MCF 10A (cell line): ENCODE results near the gene CDKN2D. TPM values are rescaled to one million over a fixed set of nuclear protein-coding genes. Genes with fewer than 3 reads are reported as not detected.

Experiments used
- BruUV-seq: library from RNA; stranded (reverse); fragments of 400-500 nt; replicated peaks from 2 replicates; lab custom pipeline; 2021; lab: Mats Ljungman, UMichigan
- CTCF ChIA-PET: fragments of 300-600 bp; sonication (Branson Sonifier 250); formaldehyde crosslinking; extraction: SDS; loops from one replicate; lab custom pipeline; 2021; ENCODE audit warnings: antibody characterized with exemption, inconsistent platforms; lab: Yijun Ruan, JAX
- POLR2A ChIA-PET: fragments of 300-600, 350-650 bp; sonication (Branson Sonifier 250); formaldehyde crosslinking; extraction: SDS; loops from one replicate; lab custom pipeline; 2020; ENCODE audit warnings: antibody characterized with exemption, inconsistent platforms; lab: Yijun Ruan, JAX
- DNase-seq: peaks from one replicate; pipeline ENCODE4 v3.0.0-alpha.2; 2018; ENCODE audit not compliant: unreplicated experiment
- H3K27ac Mint-ChIP-seq: one replicate; pipeline ENCODE4 v1.8.0; 2022; ENCODE audit warnings: mild to moderate bottlenecking, low read depth, mixed read lengths; ENCODE audit not compliant: unreplicated experiment
- H3K27me3 Mint-ChIP-seq: one replicate; pipeline ENCODE4 v1.8.0; 2022; ENCODE audit warnings: mixed read lengths; ENCODE audit not compliant: insufficient read depth, unreplicated experiment
- H3K36me3 Mint-ChIP-seq: one replicate; pipeline ENCODE4 v1.8.0; 2022; ENCODE audit warnings: mild to moderate bottlenecking, moderate library complexity, mixed read lengths; ENCODE audit not compliant: insufficient read depth, unreplicated experiment
- H3K4me1 Mint-ChIP-seq: one replicate; pipeline ENCODE4 v1.8.0; 2022; ENCODE audit warnings: mixed read lengths; ENCODE audit not compliant: insufficient read depth, unreplicated experiment
- H3K4me3 Mint-ChIP-seq: one replicate; pipeline ENCODE4 v1.8.0; 2022; ENCODE audit warnings: mild to moderate bottlenecking, moderate library complexity, mixed read lengths; ENCODE audit not compliant: unreplicated experiment
- H3K9me3 Mint-ChIP-seq: one replicate; pipeline ENCODE4 v1.8.0; 2022; ENCODE audit warnings: mixed read lengths; ENCODE audit not compliant: unreplicated experiment
- intact Hi-C: fragments of 100-400 bp; cut with micrococcal nuclease; formaldehyde crosslinking; loops from 2 replicates; pipeline ENCODE4 v1.14.1; 2022
- total RNA-seq: library from RNA; stranded (reverse); gene quantifications from 2 replicates; pipeline ENCODE4 v1.2.3, GENCODE V29; 2022
- TF ChIP-seq, protein P1 (sequence below): fragments of 200-600 bp; IDR thresholded peaks from one replicate; pipeline ENCODE4 v1.8.0; 2022; ENCODE audit warnings: antibody characterized with exemption, mild to moderate bottlenecking; ENCODE audit not compliant: unreplicated experiment

Gene CDKN2D
- total RNA-seq, 1 experiment from 2014 or later: 2.6 TPM

GRCh38 chr19:10538204-10538983, 30.4 kb downstream of the CDKN2D start:
- H3K36me3 Mint-ChIP-seq: no peaks in the 10 kb centered on the region
- POLR2A ChIA-PET: no interaction called here
- peaks cover 11% of the 10 kb centered on the region for H3K27me3 Mint-ChIP-seq

DNA sequence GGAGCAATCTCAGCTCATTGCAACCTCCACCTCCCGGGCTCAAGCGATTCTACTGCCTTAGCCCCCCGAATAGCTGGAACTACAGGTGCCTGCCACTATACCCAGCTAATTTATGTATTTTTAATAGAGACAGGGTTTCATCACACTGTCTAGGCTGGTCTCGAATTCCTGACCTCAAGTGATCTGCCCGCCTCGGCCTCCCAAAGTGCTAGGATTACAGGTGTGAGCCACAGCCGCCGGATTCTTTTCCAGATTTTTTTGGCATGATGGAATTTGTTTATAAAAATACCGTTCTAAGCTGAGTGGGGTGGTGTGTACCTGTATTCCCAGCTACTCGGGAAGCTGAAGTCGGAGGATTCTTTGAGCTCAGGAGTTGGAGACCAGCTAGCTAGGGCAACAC, 31.1 kb downstream of the CDKN2D start:
- BruUV-seq: no TSS peak
- no peak overlapping the region for H3K4me3 Mint-ChIP-seq
- POLR2A ChIA-PET: no interaction called here
- H3K36me3 Mint-ChIP-seq: no peaks in the 10 kb centered on the region
- peaks cover 11% of the 10 kb centered on the region for H3K27me3 Mint-ChIP-seq
- intact Hi-C loops: no loop called here
- no peak for DNase-seq
- no peaks in the 10 kb centered on the region for H3K9me3 Mint-ChIP-seq
- TF ChIP-seq, protein P1, sequence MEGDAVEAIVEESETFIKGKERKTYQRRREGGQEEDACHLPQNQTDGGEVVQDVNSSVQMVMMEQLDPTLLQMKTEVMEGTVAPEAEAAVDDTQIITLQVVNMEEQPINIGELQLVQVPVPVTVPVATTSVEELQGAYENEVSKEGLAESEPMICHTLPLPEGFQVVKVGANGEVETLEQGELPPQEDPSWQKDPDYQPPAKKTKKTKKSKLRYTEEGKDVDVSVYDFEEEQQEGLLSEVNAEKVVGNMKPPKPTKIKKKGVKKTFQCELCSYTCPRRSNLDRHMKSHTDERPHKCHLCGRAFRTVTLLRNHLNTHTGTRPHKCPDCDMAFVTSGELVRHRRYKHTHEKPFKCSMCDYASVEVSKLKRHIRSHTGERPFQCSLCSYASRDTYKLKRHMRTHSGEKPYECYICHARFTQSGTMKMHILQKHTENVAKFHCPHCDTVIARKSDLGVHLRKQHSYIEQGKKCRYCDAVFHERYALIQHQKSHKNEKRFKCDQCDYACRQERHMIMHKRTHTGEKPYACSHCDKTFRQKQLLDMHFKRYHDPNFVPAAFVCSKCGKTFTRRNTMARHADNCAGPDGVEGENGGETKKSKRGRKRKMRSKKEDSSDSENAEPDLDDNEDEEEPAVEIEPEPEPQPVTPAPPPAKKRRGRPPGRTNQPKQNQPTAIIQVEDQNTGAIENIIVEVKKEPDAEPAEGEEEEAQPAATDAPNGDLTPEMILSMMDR: no peak
- peaks cover 7% of the 10 kb centered on the region for H3K4me1 Mint-ChIP-seq
- CTCF ChIA-PET: interaction anchor here (0.6 to 0.9 kb wide), 3 partner anchors 46 to 136 kb away, joined by 3 to 4 read pairs (median 3); no protein-coding TSS in a partner anchor
- H3K27ac Mint-ChIP-seq: no peak overlapping the region

More at GRCh38 chr19:10538204-10538983, 30.4 kb downstream of the CDKN2D start:
- intact Hi-C loops: no loop called here
- Mint-ChIP-seq H3K4me1 (peaks cover 5% of the 10 kb centered on the region), H3K9me3 (no peaks in the 10 kb centered on the region), H3K27ac (no peak overlapping the region), H3K4me3 (no peak overlapping the region)
- no TSS peak for BruUV-seq
- TF ChIP-seq, protein P1: no peak
- CTCF ChIA-PET: interaction anchor here (0.7 to 0.9 kb wide), 3 partner anchors 47 to 135 kb away, joined by 3 to 4 read pairs (median 3); no protein-coding TSS in a partner anchor
- no peak for DNase-seq

- intact Hi-C loops: no loop called here
- no peak overlapping the region for H3K27ac Mint-ChIP-seq
- CTCF ChIA-PET: interaction anchor here (0.9 to 1.5 kb wide), 6 partner anchors 29 to 112 kb away, joined by 4 to 7 read pairs (median 4); no protein-coding TSS in a partner anchor
Observed at GRCh38 chr19:10535613-10536012, 33.2 kb downstream of the CDKN2D start.

More at GRCh38 chr19:10535613-10536012, 33.2 kb downstream of the CDKN2D start:
- peak; percentile 51 for DNase-seq
- no TSS peak for BruUV-seq
- POLR2A ChIA-PET: interaction anchor here (0.5 to 1.2 kb wide), 9 partner anchors 12 to 408 kb away, joined by 3 to 5 read pairs (median 3); partner anchors contain the start of gene TMED1
- TF ChIP-seq, protein P1: no peak
- H3K36me3 Mint-ChIP-seq: no peaks in the 10 kb centered on the region
- H3K4me3 Mint-ChIP-seq: no peak overlapping the region
- H3K4me1 Mint-ChIP-seq: peaks cover 7% of the 10 kb centered on the region
- H3K9me3 Mint-ChIP-seq: no peaks in the 10 kb centered on the region
- peaks cover 10% of the 10 kb centered on the region for H3K27me3 Mint-ChIP-seq
